Measurements from ENCODE around the gene HMCN1.

HMCN1 gene

DNA sequence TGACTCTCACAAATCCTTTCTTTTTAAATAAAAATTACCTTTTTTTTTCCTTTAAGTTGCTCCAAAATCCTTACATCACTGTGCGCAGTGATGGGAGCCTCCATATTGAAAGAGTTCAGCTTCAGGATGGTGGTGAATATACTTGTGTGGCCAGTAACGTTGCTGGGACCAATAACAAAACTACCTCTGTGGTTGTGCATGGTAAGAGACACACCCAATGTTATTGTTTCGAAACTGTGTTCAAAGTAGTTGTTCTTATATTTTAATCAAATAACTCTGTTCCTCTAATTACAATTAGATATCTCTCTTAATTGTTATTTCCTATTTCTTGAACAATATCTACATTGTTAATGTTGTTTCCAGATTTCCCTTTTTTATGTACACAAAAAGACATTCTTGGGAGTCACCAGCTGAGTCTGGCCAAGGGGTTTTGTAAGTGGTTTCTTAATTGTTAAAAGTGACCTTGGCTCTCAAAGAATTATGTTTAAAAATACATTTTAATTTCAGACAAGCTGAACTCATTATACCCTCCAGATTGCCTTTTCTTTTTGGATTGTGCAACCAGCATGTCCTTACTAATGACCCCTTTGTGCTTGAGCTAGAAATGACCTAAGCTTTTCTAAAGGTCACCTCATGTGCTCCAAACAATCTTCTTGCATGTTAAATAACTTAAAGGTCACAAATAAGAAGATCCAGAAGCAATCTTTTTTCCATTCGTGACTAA lies 250.1 kb downstream of the HMCN1 start:
- no peaks in the 10 kb centered on the region for H3K9me3 ChIP-seq (ENCODE audit: control insufficient read depth, low read length)
- peaks cover 3 to 64% of the 10 kb centered on the region in 2 experiments for H3K36me3 ChIP-seq (ENCODE audit: control insufficient read depth in 1 of 2, insufficient read depth in 2 of 2, low read depth in 1 of 2, low read length in 2 of 2)
- no peak overlapping the region for H3K4ac ChIP-seq (ENCODE audit: low read depth in 1 of 2, low read length in 2 of 2)
- no peaks in the 10 kb centered on the region for H3K27me3 ChIP-seq (ENCODE audit: control insufficient read depth in 1 of 2, insufficient read depth in 1 of 2, low read length in 2 of 2)
- no peak overlapping the region for H2BK5ac ChIP-seq (ENCODE audit: low read depth, low read length, poor library complexity, severe bottlenecking)
- H3K4me1 ChIP-seq (ENCODE audit: control insufficient read depth, insufficient read depth, low read depth, low read length): no peaks in the 10 kb centered on the region
- no peak overlapping the region for H2AK5ac ChIP-seq (ENCODE audit: low read length, severe bottlenecking)
- H3K79me1 ChIP-seq (replicated peaks; ENCODE audit: low read length, poor library complexity, severe bottlenecking): no peaks in the 10 kb centered on the region
- H2BK120ac ChIP-seq (ENCODE audit: low read depth, low read length): no peak overlapping the region
- no peak overlapping the region for H3K18ac ChIP-seq (ENCODE audit: low read depth in 1 of 2, low read length in 2 of 2)
- H3K27ac ChIP-seq (ENCODE audit: low read length, poor library complexity, severe bottlenecking): no peak overlapping the region
- H3K4me2 ChIP-seq (ENCODE audit: low read length, poor library complexity, severe bottlenecking): no peak overlapping the region
- no peak overlapping the region for H2AFZ ChIP-seq (ENCODE audit: low read depth, low read length)
- no peak overlapping the region for H3K23ac ChIP-seq (ENCODE audit: low read length in 2 of 2)
- peak; percentile 21 for DNase-seq
- H4K91ac ChIP-seq (ENCODE audit: low read length): no peak overlapping the region
- no peak overlapping the region for H4K8ac ChIP-seq (ENCODE audit: low read length)
- H3K9ac ChIP-seq (ENCODE audit: low read length): no peak overlapping the region
- no peak overlapping the region for H2BK15ac ChIP-seq (ENCODE audit: low read depth, poor library complexity, severe bottlenecking)
- H3K14ac ChIP-seq (ENCODE audit: low read length in 2 of 2): no peak overlapping the region
- 90% methylated on average over 2 of the region's 4 CpGs for WGBS
- no peak overlapping the region for H3K4me3 ChIP-seq (ENCODE audit: insufficient read depth in 1 of 2, low read depth in 1 of 2, low read length in 2 of 2)
- H2BK12ac ChIP-seq (ENCODE audit: low read length in 2 of 2): no peak overlapping the region

DNA sequence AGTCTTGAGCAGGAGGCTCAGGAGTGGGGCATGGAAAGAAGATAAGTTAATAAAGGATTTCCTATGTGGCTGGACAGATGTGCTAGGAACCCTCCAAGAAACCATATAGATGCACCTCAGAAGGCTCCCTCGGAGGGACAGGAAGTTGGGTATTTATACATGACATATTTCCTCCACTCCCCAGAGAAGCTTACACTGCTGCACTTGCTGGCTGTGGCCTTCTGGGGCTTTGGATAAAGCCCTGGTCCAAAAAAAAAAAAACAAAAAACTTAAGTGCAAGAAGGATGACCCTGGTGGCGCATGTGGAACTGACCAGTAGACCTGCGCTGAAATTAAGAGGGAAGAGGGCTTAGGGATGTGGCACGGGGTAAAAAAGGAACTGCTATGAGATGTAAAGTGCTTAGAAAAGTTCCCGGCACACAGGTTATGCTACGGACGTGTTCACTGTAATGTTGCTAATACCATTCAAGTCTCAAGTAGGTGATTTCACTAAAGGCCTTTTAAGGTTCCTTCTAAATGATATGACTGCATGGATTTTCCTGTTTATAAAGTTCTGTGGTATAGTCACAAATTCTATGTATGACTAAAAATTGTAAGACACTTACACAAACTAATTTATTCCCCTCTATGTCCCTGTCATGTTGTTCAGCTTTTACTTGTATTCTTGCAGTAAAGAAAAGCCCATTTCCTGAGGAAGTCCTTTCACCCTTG lies 253.6 kb downstream of the HMCN1 start:
- Histone ChIP-seq H2BK12ac (ENCODE audit: low read length in 2 of 2) (no peak overlapping the region), H3K4me2 (ENCODE audit: low read length, poor library complexity, severe bottlenecking) (no peak overlapping the region), H3K9me3 (ENCODE audit: control insufficient read depth, low read length) (no peaks in the 10 kb centered on the region), H3K14ac (ENCODE audit: low read length in 2 of 2) (no peak overlapping the region), H2AFZ (ENCODE audit: low read depth, low read length) (no peak overlapping the region), H3K9ac (ENCODE audit: low read length) (no peak overlapping the region), H2AK5ac (ENCODE audit: low read length, severe bottlenecking) (no peak overlapping the region), H3K18ac (ENCODE audit: low read depth in 1 of 2, low read length in 2 of 2) (no peak overlapping the region), H3K27ac (ENCODE audit: low read length, poor library complexity, severe bottlenecking) (no peak overlapping the region), H3K23ac (ENCODE audit: low read length in 2 of 2) (no peak overlapping the region), H2BK15ac (ENCODE audit: low read depth, poor library complexity, severe bottlenecking) (no peak overlapping the region), H2BK120ac (ENCODE audit: low read depth, low read length) (no peak overlapping the region), H3K27me3 (ENCODE audit: control insufficient read depth in 1 of 2, insufficient read depth in 1 of 2, low read length in 2 of 2) (no peaks in the 10 kb centered on the region), H2BK5ac (ENCODE audit: low read depth, low read length, poor library complexity, severe bottlenecking) (no peak overlapping the region), H3K4ac (ENCODE audit: low read depth in 1 of 2, low read length in 2 of 2) (no peak overlapping the region), H3K79me1 (replicated peaks; ENCODE audit: low read length, poor library complexity, severe bottlenecking) (no peaks in the 10 kb centered on the region), H3K4me3 (ENCODE audit: insufficient read depth in 1 of 2, low read depth in 1 of 2, low read length in 2 of 2) (no peak overlapping the region), H4K91ac (ENCODE audit: low read length) (no peak overlapping the region), H3K4me1 (ENCODE audit: control insufficient read depth, insufficient read depth, low read depth, low read length) (no peaks in the 10 kb centered on the region), H3K36me3 (ENCODE audit: control insufficient read depth in 1 of 2, insufficient read depth in 2 of 2, low read depth in 1 of 2, low read length in 2 of 2) (peaks cover 0 to 63% of the 10 kb centered on the region in 2 experiments), H4K8ac (ENCODE audit: low read length) (no peak overlapping the region)
- 94% methylated on average over 6 of the region's 7 CpGs for WGBS
- no peak for DNase-seq

- H3K23ac ChIP-seq (ENCODE audit: low read length in 2 of 2): no peak overlapping the region
- DNase-seq: no peak
- H3K79me1 ChIP-seq (replicated peaks; ENCODE audit: low read length, poor library complexity, severe bottlenecking): no peaks in the 10 kb centered on the region
- H2BK15ac ChIP-seq (ENCODE audit: low read depth, poor library complexity, severe bottlenecking): no peak overlapping the region
- H2BK12ac ChIP-seq (ENCODE audit: low read length in 2 of 2): no peak overlapping the region
- H3K18ac ChIP-seq (ENCODE audit: low read depth in 1 of 2, low read length in 2 of 2): no peak overlapping the region
- no peaks in the 10 kb centered on the region for H3K9me3 ChIP-seq (ENCODE audit: control insufficient read depth, low read length)
- no peak overlapping the region for H2AFZ ChIP-seq (ENCODE audit: low read depth, low read length)
- no peak overlapping the region for H3K4ac ChIP-seq (ENCODE audit: low read depth in 1 of 2, low read length in 2 of 2)
- H2BK120ac ChIP-seq (ENCODE audit: low read depth, low read length): no peak overlapping the region
- H3K36me3 ChIP-seq (ENCODE audit: control insufficient read depth in 1 of 2, insufficient read depth in 2 of 2, low read depth in 1 of 2, low read length in 2 of 2): peaks cover 0 to 76% of the 10 kb centered on the region in 2 experiments
- no peaks in the 10 kb centered on the region for H3K27me3 ChIP-seq (ENCODE audit: control insufficient read depth in 1 of 2, insufficient read depth in 1 of 2, low read length in 2 of 2)
- H3K9ac ChIP-seq (ENCODE audit: low read length): no peak overlapping the region
- no peak overlapping the region for H3K4me3 ChIP-seq (ENCODE audit: insufficient read depth in 1 of 2, low read depth in 1 of 2, low read length in 2 of 2)
- H3K4me1 ChIP-seq (ENCODE audit: control insufficient read depth, insufficient read depth, low read depth, low read length): no peaks in the 10 kb centered on the region
- H4K8ac ChIP-seq (ENCODE audit: low read length): no peak overlapping the region
- no peak overlapping the region for H4K91ac ChIP-seq (ENCODE audit: low read length)
- H3K4me2 ChIP-seq (ENCODE audit: low read length, poor library complexity, severe bottlenecking): no peak overlapping the region
- H3K27ac ChIP-seq (ENCODE audit: low read length, poor library complexity, severe bottlenecking): no peak overlapping the region
- no peak overlapping the region for H2AK5ac ChIP-seq (ENCODE audit: low read length, severe bottlenecking)
- H2BK5ac ChIP-seq (ENCODE audit: low read depth, low read length, poor library complexity, severe bottlenecking): no peak overlapping the region
- no peak overlapping the region for H3K14ac ChIP-seq (ENCODE audit: low read length in 2 of 2)
Observed at GRCh38 chr1:185990565-185990964, 256.4 kb downstream of the HMCN1 start.

- Histone ChIP-seq H3K27ac (ENCODE audit: low read length, poor library complexity, severe bottlenecking) (no peak overlapping the region), H3K9ac (ENCODE audit: low read length) (no peak overlapping the region), H2BK15ac (ENCODE audit: low read depth, poor library complexity, severe bottlenecking) (no peak overlapping the region), H3K4ac (ENCODE audit: low read depth in 1 of 2, low read length in 2 of 2) (no peak overlapping the region), H3K79me1 (replicated peaks; ENCODE audit: low read length, poor library complexity, severe bottlenecking) (no peaks in the 10 kb centered on the region), H4K91ac (ENCODE audit: low read length) (no peak overlapping the region), H3K36me3 (ENCODE audit: control insufficient read depth in 1 of 2, insufficient read depth in 2 of 2, low read depth in 1 of 2, low read length in 2 of 2) (peaks cover 0 to 75% of the 10 kb centered on the region in 2 experiments), H3K4me2 (ENCODE audit: low read length, poor library complexity, severe bottlenecking) (no peak overlapping the region), H3K9me3 (ENCODE audit: control insufficient read depth, low read length) (no peaks in the 10 kb centered on the region), H2BK5ac (ENCODE audit: low read depth, low read length, poor library complexity, severe bottlenecking) (no peak overlapping the region), H2AK5ac (ENCODE audit: low read length, severe bottlenecking) (no peak overlapping the region), H3K4me3 (ENCODE audit: insufficient read depth in 1 of 2, low read depth in 1 of 2, low read length in 2 of 2) (no peak overlapping the region), H3K14ac (ENCODE audit: low read length in 2 of 2) (no peak overlapping the region), H4K8ac (ENCODE audit: low read length) (no peak overlapping the region), H2BK120ac (ENCODE audit: low read depth, low read length) (no peak overlapping the region), H2AFZ (ENCODE audit: low read depth, low read length) (no peak overlapping the region), H2BK12ac (ENCODE audit: low read length in 2 of 2) (no peak overlapping the region), H3K23ac (ENCODE audit: low read length in 2 of 2) (no peak overlapping the region), H3K4me1 (ENCODE audit: control insufficient read depth, insufficient read depth, low read depth, low read length) (no peaks in the 10 kb centered on the region), H3K18ac (ENCODE audit: low read depth in 1 of 2, low read length in 2 of 2) (no peak overlapping the region), H3K27me3 (ENCODE audit: control insufficient read depth in 1 of 2, insufficient read depth in 1 of 2, low read length in 2 of 2) (no peaks in the 10 kb centered on the region)
- WGBS: no CpG with 5 or more reads among the region's 2 CpGs
- DNase-seq: no peak
Observed at GRCh38 chr1:185991266-185991665, 257.1 kb downstream of the HMCN1 start.
